H1 (cell line): ENCODE results near the gene CTDP1. TPM values are rescaled to one million over a fixed set of nuclear protein-coding genes. Genes with fewer than 3 reads are reported as not detected.

ENCODE experiments used
- CTCF ChIA-PET: fragments of 300-600 bp; sonication (Branson Sonifier 250); formaldehyde crosslinking; loops from one replicate; lab custom pipeline; 2021; ENCODE audit not compliant: partially characterized antibody; lab: Charles Lee
- POLR2A ChIA-PET: fragments of 300-600 bp; sonication (Branson Sonifier 250); formaldehyde crosslinking; loops from one replicate; lab custom pipeline; 2021; ENCODE audit warnings: inconsistent platforms; ENCODE audit not compliant: partially characterized antibody; lab: Charles Lee
- DNase-seq, 2 experiments: peaks; one replicate each; pipeline versions ENCODE4 v3.0.0 to v3.0.0-alpha.2; 2010 to 2022; ENCODE audit warnings: low spot score in 2 of 2, low read depth in 1 of 2, mixed read lengths in 1 of 2
- FAIRE-seq: peaks from 2 replicates; lab custom pipeline; 2011; peaks lifted over from hg19 to GRCh38; lab: Jason Lieb, UNC
- H2AFZ ChIP-seq: 2 replicates; pipeline ENCODE4 v1.8.1; 2012; ENCODE audit warnings: low read length, inconsistent platforms
- H2AK5ac ChIP-seq: 2 replicates; pipeline ENCODE4 v1.6.1; 2013; ENCODE audit warnings: low read depth, low read length
- H2BK120ac ChIP-seq: replicated peaks from 2 replicates; pipeline ENCODE3; 2013; ENCODE audit warnings: low read depth, low read length, inconsistent platforms
- H2BK12ac ChIP-seq: 2 replicates; pipeline ENCODE4 v1.6.1; 2013; ENCODE audit warnings: low read depth, low read length
- H2BK15ac ChIP-seq: 2 replicates; pipeline ENCODE4 v1.6.1; 2013; ENCODE audit warnings: low read length
- H2BK20ac ChIP-seq: 2 replicates; pipeline ENCODE4 v1.6.1; 2013; ENCODE audit warnings: low read length
- H2BK5ac ChIP-seq: 2 replicates; pipeline ENCODE4 v1.6.1; 2013; ENCODE audit warnings: low read depth, low read length
- H3K14ac ChIP-seq: 2 replicates; pipeline ENCODE4 v1.6.1; 2013; ENCODE audit warnings: inconsistent platforms; ENCODE audit not compliant: insufficient read length
- H3K18ac ChIP-seq: 2 replicates; pipeline ENCODE4 v1.6.1; 2013; ENCODE audit warnings: low read length; ENCODE audit errors: extremely low read depth
- H3K23ac ChIP-seq: 2 replicates; pipeline ENCODE4 v1.6.1; 2013; ENCODE audit warnings: inconsistent platforms; ENCODE audit not compliant: insufficient read length
- H3K23me2 ChIP-seq: 2 replicates; pipeline ENCODE4 v1.6.1; 2013; ENCODE audit warnings: low read depth, low read length
- H3K27ac ChIP-seq: 2 replicates; pipeline ENCODE4 v1.6.1; 2011; ENCODE audit warnings: low read depth, low read length, inconsistent platforms
- H3K27me3 ChIP-seq, 4 experiments: replicated peaks in 1 of 4; 1 replicate in 1 of 4; 2 replicates in 3 of 4; pipeline versions ENCODE4 v1.6.1 to v1.8.1; 2011 to 2013; ENCODE audit warnings: low read length in 3 of 4, mild to moderate bottlenecking in 3 of 4, inconsistent platforms in 2 of 4, mixed read lengths in 2 of 4, moderate library complexity in 1 of 4; ENCODE audit not compliant: control insufficient read depth in 3 of 4, insufficient read depth in 3 of 4; ENCODE audit errors: extremely low read depth in 1 of 4
- H3K36me3 ChIP-seq, 4 experiments: 2 replicates each; pipeline versions ENCODE4 v1.6.1 to v1.8.1; 2011 to 2013; ENCODE audit warnings: mild to moderate bottlenecking in 4 of 4, low read length in 3 of 4, moderate library complexity in 2 of 4, control low read depth in 1 of 4, inconsistent platforms in 1 of 4; ENCODE audit not compliant: insufficient read depth in 4 of 4, control insufficient read depth in 2 of 4
- H3K4ac ChIP-seq: replicated peaks from 2 replicates; pipeline ENCODE3; 2013; ENCODE audit warnings: low read length, low read depth, mixed read lengths, inconsistent platforms; ENCODE audit not compliant: insufficient read length
- H3K4me1 ChIP-seq, 4 experiments: replicated peaks in 1 of 4; 1 replicate in 1 of 4; 2 replicates in 3 of 4; pipeline versions ENCODE4 v1.6.1 to v1.8.1; 2011 to 2013; ENCODE audit warnings: low read length in 3 of 4, inconsistent platforms in 2 of 4, mixed read lengths in 1 of 4; ENCODE audit not compliant: insufficient read depth in 4 of 4, control insufficient read depth in 3 of 4
- H3K4me2 ChIP-seq, 2 experiments: 2 replicates each; pipeline versions ENCODE4 v1.6.1 to v1.8.1; 2011 to 2013; ENCODE audit warnings: low read depth in 2 of 2, low read length in 2 of 2, control low read depth in 1 of 2, inconsistent platforms in 1 of 2, mild to moderate bottlenecking in 1 of 2; ENCODE audit not compliant: insufficient read depth in 1 of 2
- H3K4me3 ChIP-seq, 4 experiments: fragments of 200-600, 300-600 bp in 1 of 4; sonication (generic), shearing (Covaris generic), sonication (Bioruptor Twin) in 1 of 4; 2 replicates each; pipeline versions ENCODE4 v1.5.1 to v1.8.1; 2011 to 2016; ENCODE audit warnings: low read length in 4 of 4, low read depth in 3 of 4, control low read depth in 2 of 4, inconsistent platforms in 2 of 4, mild to moderate bottlenecking in 2 of 4, mixed read lengths in 1 of 4, moderate library complexity in 1 of 4; ENCODE audit not compliant: insufficient read depth in 2 of 4; ENCODE audit errors: extremely low read depth in 1 of 4
- H3K56ac ChIP-seq: replicated peaks from 2 replicates; pipeline ENCODE3; 2013; ENCODE audit warnings: low read depth, mild to moderate bottlenecking, mixed read lengths, low read length, inconsistent platforms; ENCODE audit not compliant: insufficient read length
- H3K79me1 ChIP-seq: 2 replicates; pipeline ENCODE4 v1.6.1; 2013; ENCODE audit warnings: low read depth, low read length, control low read depth
- H3K79me2 ChIP-seq, 2 experiments: 2 replicates each; pipeline versions ENCODE4 v1.6.1 to v1.8.1; 2012 to 2013; ENCODE audit warnings: low read length in 2 of 2, mild to moderate bottlenecking in 2 of 2, inconsistent platforms in 1 of 2; ENCODE audit not compliant: insufficient read depth in 2 of 2, control insufficient read depth in 1 of 2
- H3K9ac ChIP-seq, 4 experiments: replicated peaks in 1 of 4; 1 replicate in 1 of 4; 2 replicates in 3 of 4; pipeline versions ENCODE4 v1.6.1 to v1.8.1; 2011 to 2013; ENCODE audit warnings: low read depth in 3 of 4, low read length in 3 of 4, control low read depth in 2 of 4, mild to moderate bottlenecking in 2 of 4, moderate library complexity in 2 of 4, inconsistent platforms in 1 of 4; ENCODE audit errors: extremely low read depth in 1 of 4
- H3K9me3 ChIP-seq, 2 experiments: 2 replicates each; pipeline versions ENCODE4 v1.6.1 to v1.8.1; 2012 to 2013; ENCODE audit warnings: mild to moderate bottlenecking in 2 of 2, moderate library complexity in 2 of 2, control low read depth in 1 of 2, inconsistent platforms in 1 of 2, low read depth in 1 of 2, low read length in 1 of 2, mixed read lengths in 1 of 2; ENCODE audit not compliant: insufficient read depth in 2 of 2
- H4K20me1 ChIP-seq, 2 experiments: replicated peaks in 1 of 2; 2 replicates each; pipeline versions ENCODE3 to v1.8.1; 2011 to 2013; ENCODE audit warnings: inconsistent platforms in 2 of 2, low read length in 2 of 2, mild to moderate bottlenecking in 1 of 2; ENCODE audit not compliant: insufficient read depth in 2 of 2, control insufficient read depth in 1 of 2
- H4K5ac ChIP-seq: 2 replicates; pipeline ENCODE4 v1.6.1; 2013; ENCODE audit warnings: low read length, low read depth, mixed read lengths, inconsistent platforms; ENCODE audit not compliant: insufficient read length
- H4K8ac ChIP-seq: 2 replicates; pipeline ENCODE4 v1.8.0; 2013; ENCODE audit warnings: mild to moderate bottlenecking, moderate library complexity, low read length, inconsistent platforms; ENCODE audit not compliant: insufficient read depth; ENCODE audit errors: extremely low read depth
- H4K91ac ChIP-seq: replicated peaks from 2 replicates; pipeline ENCODE3; 2013; ENCODE audit warnings: low read length, mixed read lengths, inconsistent platforms; ENCODE audit not compliant: insufficient read length
- BCL11A ChIP-seq, 2 experiments: IDR thresholded peaks; one replicate each; pipeline ENCODE4 v1.6.1; 2011; ENCODE audit warnings: low read depth in 2 of 2, low read length in 2 of 2, mild to moderate bottlenecking in 2 of 2
- FOSL1 ChIP-seq: IDR thresholded peaks from 2 replicates; pipeline ENCODE4 v1.6.1; 2011; ENCODE audit warnings: mild to moderate bottlenecking, low read depth, low read length, moderate library complexity; ENCODE audit not compliant: insufficient read depth
- KDM4A ChIP-seq: IDR thresholded peaks from one replicate; pipeline ENCODE4 v1.7.1; 2012; ENCODE audit warnings: low read depth, mild to moderate bottlenecking, moderate library complexity, low read length, inconsistent platforms; ENCODE audit not compliant: severe bottlenecking
- NANOG ChIP-seq: IDR thresholded peaks from 2 replicates; pipeline ENCODE4 v1.6.1; 2011; ENCODE audit warnings: low read length, low read depth, mild to moderate bottlenecking, inconsistent platforms; ENCODE audit not compliant: insufficient read depth, poor library complexity, severe bottlenecking
- NRF1 ChIP-seq: IDR thresholded peaks from 2 replicates; pipeline ENCODE4 v1.6.1; 2011; ENCODE audit warnings: mild to moderate bottlenecking, low read depth, low read length, improper control_type of control experiment
- POU5F1 ChIP-seq: IDR thresholded peaks from 2 replicates; pipeline ENCODE4 v1.6.1; 2011; ENCODE audit warnings: low read depth, mild to moderate bottlenecking, low read length, moderate library complexity
- RAD21 ChIP-seq, 2 experiments: IDR thresholded peaks in 1 of 2; conservative IDR thresholded peaks in 1 of 2; 2 replicates each; pipeline ENCODE4 v1.6.1; 2011; ENCODE audit warnings: low read depth in 2 of 2, low read length in 2 of 2, improper control_type of control experiment in 1 of 2, inconsistent platforms in 1 of 2, mild to moderate bottlenecking in 1 of 2, moderate library complexity in 1 of 2
- RFX5 ChIP-seq: IDR thresholded peaks from 2 replicates; pipeline ENCODE4 v1.6.1; 2011; ENCODE audit warnings: low read depth, low read length, improper control_type of control experiment, borderline replicate concordance
- SAP30 ChIP-seq: fragments of 300-600 bp; sonication (generic); IDR thresholded peaks from 2 replicates; pipeline ENCODE4 v1.7.1; 2012; ENCODE audit warnings: low read length, moderate library complexity, mild to moderate bottlenecking, inconsistent platforms; ENCODE audit not compliant: insufficient read depth, insufficient replicate concordance
- SIRT6 ChIP-seq: IDR thresholded peaks from one replicate; pipeline ENCODE4 v1.7.1; 2012; ENCODE audit warnings: low read length, inconsistent platforms
- SIX5 ChIP-seq: IDR thresholded peaks from 2 replicates; pipeline ENCODE4 v1.6.1; 2011; ENCODE audit warnings: mild to moderate bottlenecking, low read depth, low read length
- SUZ12 ChIP-seq: fragments of 200-600 bp; sonication (generic); IDR thresholded peaks from 2 replicates; pipeline ENCODE4 v1.6.1; 2012; ENCODE audit warnings: mild to moderate bottlenecking, inconsistent platforms, low read length, moderate library complexity, mixed read lengths
- TBP ChIP-seq: IDR thresholded peaks from 2 replicates; pipeline ENCODE4 v1.6.1; 2011; ENCODE audit warnings: low read depth, low read length, improper control_type of control experiment
- TCF12 ChIP-seq: IDR thresholded peaks from 2 replicates; pipeline ENCODE4 v1.6.1; 2011; ENCODE audit warnings: low read depth, mild to moderate bottlenecking, low read length
- WGBS, 2 experiments: shearing (Covaris generic) in 1 of 2; methylation state at CpG; one replicate each; pipeline versions ENCODE4 v1.1.6 to v1.1.7; 2013 to 2015; ENCODE audit warnings: low lambda C conversion rate in 2 of 2, mixed read lengths in 2 of 2, inconsistent platforms in 1 of 2, low coverage in 1 of 2, missing lambda C conversion rate in 1 of 2; ENCODE audit not compliant: insufficient replicate concordance in 2 of 2, insufficient coverage in 1 of 2, insufficient read length in 1 of 2; ENCODE audit errors: extremely low coverage in 1 of 2, missing lambda C conversion rate in 1 of 2; 5-methylcytosine and 5-hydroxymethylcytosine counted together
- polyA plus RNA-seq, 7 experiments: library from polyadenylated mRNA; depleted of rRNA in 3 of 7; stranded (reverse) in 5 of 7; unstranded in 2 of 7; fragments of >200 nt in 5 of 7; fragments of 200-250 nt in 2 of 7; gene quantifications; 1 replicate in 5 of 7; 2 replicates in 1 of 7; 4 replicates in 1 of 7; pipeline versions ENCODE4 v1.2.1 to v1.2.3, GENCODE V29; 2011 to 2013; ENCODE audit warnings: missing spikeins in 2 of 7, mixed read lengths in 2 of 7
- total RNA-seq: library from RNA; stranded (reverse); fragmentation: NEBNext Ultra II Directional; extraction: Animal tissue kit (Norgen Biotek cat#: 25700); gene quantifications from 2 replicates; pipeline ENCODE4 v1.2.1, GENCODE V29; 2021

The CTDP1 gene
- total and polyA plus RNA-seq, 2 of the 8 experiments (the other 6 are each of a cell fraction or from before 2014, with no cell fraction given): 16.6 to 37.0 TPM

DNA sequence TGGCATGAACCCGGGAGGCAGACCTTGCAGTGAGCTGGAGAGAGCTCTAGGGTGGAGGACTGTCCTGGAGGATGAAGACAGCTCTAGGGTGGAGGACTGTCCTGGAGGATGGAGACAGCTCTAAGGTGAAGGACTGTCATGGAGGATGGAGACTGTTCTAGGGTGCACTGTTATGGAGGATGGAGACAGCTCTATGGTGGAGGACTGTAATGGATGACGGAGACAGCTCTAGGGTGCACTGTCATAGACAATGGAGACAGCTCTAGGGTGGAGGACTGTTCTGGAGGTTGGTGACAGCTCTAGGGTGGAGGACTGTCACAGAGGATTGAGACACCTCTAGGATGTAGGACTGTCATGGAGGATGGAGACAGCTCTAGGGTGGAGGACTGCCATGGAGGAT, 97.1 kb downstream of the CTDP1 start:
- H3K4ac ChIP-seq: no peak overlapping the region
- H3K9me3 ChIP-seq: peaks cover 0 to 2% of the 10 kb centered on the region in 2 experiments; a peak in 1 of 4 replicates
- H3K23ac ChIP-seq: no peak overlapping the region
- H2BK12ac ChIP-seq: no peak overlapping the region
- H3K56ac ChIP-seq: no peak overlapping the region
- no peaks in the 10 kb centered on the region for H3K36me3 ChIP-seq
- no peaks in the 10 kb centered on the region for H4K20me1 ChIP-seq
- H3K79me1 ChIP-seq: no peaks in the 10 kb centered on the region; the same call in 1 of the 2 replicates
- no peak overlapping the region for H3K18ac ChIP-seq
- no peak overlapping the region for H2AK5ac ChIP-seq
- no peak overlapping the region for H2BK15ac ChIP-seq
- H3K27me3 ChIP-seq: no peaks in the 10 kb centered on the region
- DNase-seq: no peak
- no peak overlapping the region for H3K4me3 ChIP-seq
- H4K5ac ChIP-seq: no peak overlapping the region
- no peak overlapping the region for H3K14ac ChIP-seq
- H3K9ac ChIP-seq: no peak overlapping the region
- no peak overlapping the region for H2BK5ac ChIP-seq
- H3K4me2 ChIP-seq: no peak overlapping the region
- no peak overlapping the region for H3K27ac ChIP-seq
- no peak overlapping the region for H2BK20ac ChIP-seq
- ChIA-PET CTCF (interaction anchor here (0.7 to 1.9 kb wide), 4 partner anchors 23 to 395 kb away, joined by 3 to 5 read pairs (median 4); no protein-coding TSS in a partner anchor), POLR2A (interaction anchor here (1.6 kb wide), 1 partner anchor 258 kb away, joined by 3 read pairs; the partner anchor contains the start of gene RBFA)
- 83% methylated on average over 2 of the region's 2 CpGs; no CpG with 5 or more reads in 1 of the 2 experiments for WGBS, 2 experiments
- no peaks in the 10 kb centered on the region for H3K4me1 ChIP-seq
- no peak for FAIRE-seq
- no peak overlapping the region for H2BK120ac ChIP-seq
- no peak overlapping the region for H4K8ac ChIP-seq
- no peak overlapping the region for H2AFZ ChIP-seq
- no peaks in the 10 kb centered on the region for H3K79me2 ChIP-seq
- H3K23me2 ChIP-seq: 0 out of 2 replicates have a peak, but pooled peaks cover 2% of the 10 kb centered on the region
- no peak overlapping the region for H4K91ac ChIP-seq
- TF ChIP-seq NANOG: no peak
- TF ChIP-seq SIX5: no peak
- no peak for TF ChIP-seq TBP
- no peak for TF ChIP-seq RFX5
- TF ChIP-seq SAP30: no peak
- no peak for TF ChIP-seq KDM4A
- no peak for TF ChIP-seq NRF1
- no peak for TF ChIP-seq TCF12
- no peak for TF ChIP-seq SUZ12
- no peak for TF ChIP-seq SIRT6
- TF ChIP-seq FOSL1: no peak
- no peak for TF ChIP-seq POU5F1
- TF ChIP-seq BCL11A (IDR thresholded peaks at IDR 0.05; ENCODE audit: low read depth in 2 of 2, low read length in 2 of 2): no peak
- no peak for TF ChIP-seq RAD21 (IDR thresholded peaks at IDR 0.05 in 1 of 2, conservative IDR thresholded peaks at IDR 0.05 in 1 of 2; ENCODE audit: low read depth in 2 of 2, low read length in 2 of 2)
